Putamen (tissue), 1 donor: ENCODE data around the gene CSTPP1.
A peak's percentile ranks its signal among the peaks of the same experiment; 100 is the strongest.
"Not testable (repeated sequence)": the region's sequence is repeated elsewhere in the genome, so short reads cannot be mapped to it uniquely, and the experiment has no call there.

Experiments
- DNase-seq: peaks from one replicate; pipeline ENCODE4 v3.0.0-alpha.2; 2016; ENCODE audit warnings: low spot score

Gene CSTPP1

DNA sequence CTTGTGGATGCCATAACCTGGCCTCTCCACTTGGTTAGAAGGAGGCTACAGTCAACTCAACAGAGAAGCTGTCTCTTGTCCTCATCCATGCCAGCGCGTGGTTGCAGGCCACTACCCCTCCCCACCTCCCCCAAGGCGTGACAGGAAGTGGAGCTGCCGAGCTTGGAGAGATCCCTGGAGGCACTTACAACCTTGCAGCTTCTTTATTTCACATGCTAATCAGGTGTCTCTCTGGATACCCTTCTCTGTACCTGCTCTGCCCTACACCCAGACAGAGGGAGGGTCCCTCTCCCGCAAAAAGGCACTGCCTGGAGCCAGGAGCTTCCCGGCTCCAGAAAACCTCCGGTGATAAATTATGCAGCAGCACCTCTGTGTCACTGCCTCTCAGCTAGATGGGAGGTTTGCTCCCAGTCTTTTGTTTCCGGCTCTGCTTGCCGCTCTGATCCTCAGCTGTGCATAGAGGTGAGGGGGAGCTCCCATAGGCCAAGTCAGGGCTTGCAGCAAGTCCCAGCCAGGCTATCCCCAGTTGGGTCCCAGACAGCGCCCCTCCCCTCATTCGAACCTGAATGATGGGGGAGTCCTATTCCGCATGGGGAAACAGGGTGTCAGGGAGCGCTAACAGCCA is 23.9 kb upstream of the CSTPP1 start:
- DNase-seq, result peak; percentile 38

GRCh38 chr11:46913484-46913883 is 23.1 kb upstream of the CSTPP1 start:
- DNase-seq, result peak; percentile 13

- peak; percentile 34 for DNase-seq
Measured at GRCh38 chr11:46914363-46914762, 22.2 kb upstream of the CSTPP1 start.

GRCh38 chr11:46914910-46915309 is 21.7 kb upstream of the CSTPP1 start:
- DNase-seq, result no peak

GRCh38 chr11:46916286-46917108 is 20.1 kb upstream of the CSTPP1 start:
- DNase-seq, result peak; percentile 42

DNA sequence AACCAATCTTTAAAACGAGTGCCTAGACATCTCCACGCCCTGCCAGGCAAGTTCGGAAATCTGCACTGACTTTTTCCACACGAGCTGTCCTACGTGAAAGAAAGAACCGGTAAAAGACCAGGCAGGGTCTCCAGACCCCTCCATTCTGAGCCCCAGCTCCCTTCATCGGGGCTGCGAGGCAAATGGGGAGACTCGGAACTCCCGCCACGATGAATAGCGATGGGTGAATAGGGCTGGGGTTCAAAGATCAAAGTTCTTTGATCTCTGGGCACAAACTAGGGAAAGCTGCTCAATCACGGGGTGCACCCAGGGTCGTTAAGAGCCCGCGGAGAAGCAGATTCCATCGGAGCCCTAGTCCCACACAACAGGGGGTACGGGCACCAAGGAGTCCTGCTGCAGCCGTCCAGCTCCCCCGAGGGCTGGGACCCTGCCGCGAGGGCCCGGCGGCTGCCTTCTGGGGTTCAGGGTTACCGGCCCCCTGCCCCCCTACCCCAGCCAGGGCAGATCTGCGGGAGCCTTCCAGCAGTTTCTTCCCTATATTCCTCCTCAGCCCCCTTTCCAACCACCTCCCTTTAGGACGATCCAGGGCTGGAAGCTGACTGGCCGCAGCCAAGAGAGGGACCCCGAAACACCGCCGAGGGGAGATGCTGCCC is 19.3 kb upstream of the CSTPP1 start:
- DNase-seq, result no peak

DNA sequence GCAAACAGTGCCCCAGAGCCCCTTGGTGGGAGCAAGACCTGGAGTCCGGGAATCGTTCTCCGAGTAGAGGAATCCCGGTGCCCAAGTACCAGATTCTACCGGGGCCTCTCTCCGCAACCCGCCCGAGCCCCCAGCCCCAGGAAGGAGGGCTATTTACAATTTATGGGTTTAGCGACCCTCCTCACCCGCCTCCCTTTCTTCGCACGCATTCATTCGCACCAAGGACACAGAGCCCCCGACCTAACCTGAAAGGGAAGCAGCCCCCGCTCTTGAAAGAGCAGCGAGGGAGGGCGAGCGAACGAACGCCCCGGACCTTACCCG is 18.8 kb upstream of the CSTPP1 start:
- DNase-seq, result no peak

GRCh38 chr11:46918083-46918787 is 18.3 kb upstream of the CSTPP1 start, which contains the start of gene LRP4:
LRP4 (minus strand) TSS chr11:46918550; CDS start chr11:46918379, 171 bp downstream.
- peak; percentile 70 for DNase-seq

- DNase-seq, result no peak
Measured at GRCh38 chr11:46918788-46919513, 17.6 kb upstream of the CSTPP1 start.

GRCh38 chr11:46920755-46921154 is 15.8 kb upstream of the CSTPP1 start:
- DNase-seq, result no peak

DNA sequence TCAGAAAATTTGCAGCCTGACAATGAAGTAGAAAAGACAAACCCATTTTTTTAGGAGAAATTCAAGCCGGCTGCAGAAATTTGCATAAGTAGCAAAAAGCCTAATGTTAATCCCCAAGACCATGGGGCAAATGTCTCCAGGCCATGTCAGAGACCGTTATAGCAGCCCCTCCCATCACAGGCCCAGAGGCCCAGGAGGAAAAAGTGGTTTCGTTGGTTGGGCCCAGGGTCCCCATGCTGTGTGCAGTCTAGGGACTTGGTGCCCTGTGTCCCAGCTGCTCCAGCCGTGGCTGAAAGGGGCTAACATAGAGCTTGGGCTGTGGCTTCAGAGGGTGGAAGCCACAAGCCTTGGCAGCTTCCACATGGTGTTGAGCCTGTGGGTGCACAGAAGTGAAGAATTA is 8.6 kb upstream of the CSTPP1 start:
- DNase-seq, result not testable (repeated sequence)

DNA sequence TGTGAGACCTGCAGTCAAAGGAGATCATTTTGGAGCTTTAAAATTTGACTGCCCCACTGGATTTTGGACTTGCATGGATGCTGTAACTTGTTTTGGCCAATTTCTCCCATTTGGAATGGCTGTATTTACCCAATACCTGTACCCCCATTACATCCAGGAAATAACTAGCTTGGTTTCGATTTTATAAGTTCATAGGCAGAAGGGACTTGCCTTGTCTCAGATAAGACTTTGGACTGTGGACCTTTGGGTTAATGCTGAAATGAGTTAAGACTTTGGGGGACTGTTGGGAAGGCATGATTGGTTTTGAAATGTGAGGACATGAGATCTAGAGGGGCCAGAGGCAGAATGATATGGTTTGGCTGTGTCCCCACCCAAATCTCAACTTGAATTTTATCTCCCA is 7.9 kb upstream of the CSTPP1 start:
- not testable (repeated sequence) for DNase-seq

- peak; percentile 60 for DNase-seq
Measured at GRCh38 chr11:46930089-46930488, 6.5 kb upstream of the CSTPP1 start.

- DNase-seq, result no peak
Measured at GRCh38 chr11:46942172-46942571, 5.6 kb downstream of the CSTPP1 start.

DNA sequence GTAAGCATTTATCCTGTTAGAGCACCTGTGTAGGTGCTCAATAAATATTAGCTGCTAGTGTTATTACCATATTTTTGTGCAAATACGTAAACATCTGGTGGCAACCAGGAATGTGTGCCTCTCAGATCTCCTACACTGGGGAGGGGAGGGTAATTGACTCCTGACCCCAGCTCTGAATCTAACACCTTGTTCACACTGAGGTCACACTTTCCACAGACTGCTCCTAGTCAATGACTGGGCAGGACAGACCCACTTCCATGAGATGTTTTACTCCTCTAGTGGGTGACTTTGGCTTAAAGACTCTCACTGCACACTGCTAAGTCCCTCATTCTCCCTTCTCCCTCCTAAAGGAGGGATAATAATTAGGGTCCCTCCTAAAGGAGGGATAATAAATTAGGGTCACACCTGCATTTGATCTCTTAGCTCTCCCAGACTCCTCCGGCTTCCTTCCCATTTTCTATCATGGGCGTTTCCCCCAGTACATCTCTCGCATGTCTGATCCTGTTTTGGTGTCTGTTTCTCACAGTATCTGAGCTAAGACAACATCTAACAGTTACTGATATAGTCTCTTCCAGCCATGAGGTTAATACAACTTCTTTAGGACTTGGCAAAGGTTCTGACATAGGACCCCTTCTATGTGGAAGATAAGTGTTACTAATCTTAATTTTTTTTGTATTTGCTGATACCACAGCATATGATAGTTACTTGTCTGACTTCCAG is 8.0 kb downstream of the CSTPP1 start:
- no peak for DNase-seq

DNA sequence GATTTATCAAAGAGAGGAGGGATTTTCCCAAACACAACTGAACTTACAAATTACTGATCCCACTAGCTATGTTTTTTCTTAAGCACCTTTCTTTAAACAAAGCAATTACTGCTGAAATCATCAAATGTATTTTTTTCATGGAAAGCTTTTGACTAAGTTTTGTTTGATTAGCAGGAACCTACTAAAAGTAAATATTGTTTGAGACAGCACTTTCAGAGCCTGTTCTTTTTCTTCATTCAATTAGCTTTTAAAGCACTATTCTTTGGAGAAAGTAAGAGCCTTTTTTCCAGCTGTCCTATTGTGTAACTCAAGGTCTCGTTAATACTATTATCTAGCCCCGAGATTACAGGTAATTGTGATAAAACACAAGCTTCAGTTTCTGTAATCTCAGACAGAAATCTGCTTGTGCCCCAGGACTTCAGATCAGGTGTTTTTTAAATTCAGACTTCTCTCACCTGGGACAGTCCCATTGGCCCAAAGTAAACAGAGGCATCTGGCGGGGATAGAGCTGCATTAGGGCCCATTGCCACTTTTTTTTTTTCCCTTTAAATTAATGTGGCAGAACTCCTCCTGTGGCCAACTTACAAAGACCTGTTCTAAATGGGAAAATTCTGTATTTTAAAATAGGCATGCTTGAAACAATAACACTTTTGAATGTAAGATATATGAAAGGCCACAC is 11.0 kb downstream of the CSTPP1 start:
- no peak for DNase-seq

DNA sequence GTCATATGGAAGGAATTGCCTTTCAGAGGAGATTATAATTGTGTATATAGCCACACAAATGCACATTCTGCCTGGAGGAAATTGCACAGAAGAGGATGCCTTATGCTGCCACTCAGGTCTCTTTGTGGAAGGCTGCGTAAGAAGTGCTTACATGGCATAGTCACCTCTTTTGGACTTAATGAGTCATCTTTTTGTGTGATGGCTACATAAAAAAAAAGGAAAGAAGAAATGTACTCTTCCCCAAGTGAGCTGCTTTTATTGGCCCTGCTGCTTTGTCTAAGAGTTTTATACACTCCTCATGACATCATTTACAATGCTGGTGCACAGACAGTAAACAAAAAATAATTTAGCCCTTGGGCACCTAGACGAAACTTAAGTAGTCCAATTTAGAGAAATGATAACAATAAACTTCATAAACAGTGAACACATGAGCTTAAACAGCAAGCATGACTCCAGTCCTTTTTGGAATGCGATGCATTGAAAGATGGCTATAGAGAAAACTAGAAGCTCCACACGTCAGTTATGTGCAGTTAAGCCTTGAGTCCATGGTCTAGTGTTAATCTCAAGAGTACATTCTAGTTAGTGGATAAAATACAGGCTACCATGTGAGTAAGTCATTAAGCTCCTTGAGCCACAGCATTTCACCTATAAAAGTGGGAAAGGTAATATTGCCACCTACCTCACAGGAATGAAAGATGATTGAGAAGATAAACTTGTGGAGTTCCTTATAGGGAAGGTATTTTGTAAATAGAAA is 12.0 kb downstream of the CSTPP1 start:
- DNase-seq, result no peak

DNA sequence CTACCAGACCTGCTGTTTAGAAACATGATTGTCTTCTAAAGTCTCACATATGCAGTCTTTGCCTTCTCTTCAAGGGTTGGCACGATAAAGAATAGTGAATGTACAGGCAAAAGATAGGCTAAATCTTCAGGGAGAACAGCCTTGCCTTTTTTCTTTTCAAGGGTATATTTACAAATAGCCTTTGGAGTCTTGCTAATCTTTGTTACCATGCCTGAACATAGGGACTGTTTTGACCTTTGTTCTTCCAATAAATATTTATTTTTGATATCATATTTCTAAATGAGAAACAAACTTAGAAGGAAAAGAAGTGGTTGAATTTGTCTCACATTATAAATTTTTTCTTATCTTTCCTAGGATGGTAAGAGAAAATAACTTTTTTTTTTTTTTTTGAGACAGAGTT is 12.7 kb downstream of the CSTPP1 start:
- DNase-seq, result no peak

GRCh38 chr11:46951864-46952263 is 15.3 kb downstream of the CSTPP1 start:
- DNase-seq, result no peak

DNA sequence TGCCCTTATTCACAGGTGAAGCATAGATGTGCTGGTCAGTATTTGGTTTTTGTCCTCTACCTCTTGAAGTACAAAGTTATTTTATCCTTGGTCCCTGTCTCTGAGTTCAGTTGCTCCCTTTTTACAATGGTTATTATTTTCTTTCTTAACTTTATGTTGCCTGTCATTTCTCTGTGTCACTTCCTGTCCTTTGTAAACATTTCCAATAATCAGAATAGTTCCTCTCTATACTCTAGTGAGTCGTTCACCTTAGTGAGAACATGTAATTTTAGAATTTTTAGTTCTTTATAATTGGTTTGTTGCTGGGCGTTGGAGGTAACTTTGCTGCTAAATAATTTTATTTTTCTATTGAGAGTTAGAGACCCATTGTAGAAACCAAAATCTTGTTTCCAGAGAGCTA is 16.0 kb downstream of the CSTPP1 start:
- no peak for DNase-seq
